ENCODE measurements around the gene PADI4.
"Not testable (repeated sequence)": the region's sequence is repeated elsewhere in the genome, so short reads cannot be mapped to it uniquely, and the experiment has no call there.

PADI4 gene

DNA sequence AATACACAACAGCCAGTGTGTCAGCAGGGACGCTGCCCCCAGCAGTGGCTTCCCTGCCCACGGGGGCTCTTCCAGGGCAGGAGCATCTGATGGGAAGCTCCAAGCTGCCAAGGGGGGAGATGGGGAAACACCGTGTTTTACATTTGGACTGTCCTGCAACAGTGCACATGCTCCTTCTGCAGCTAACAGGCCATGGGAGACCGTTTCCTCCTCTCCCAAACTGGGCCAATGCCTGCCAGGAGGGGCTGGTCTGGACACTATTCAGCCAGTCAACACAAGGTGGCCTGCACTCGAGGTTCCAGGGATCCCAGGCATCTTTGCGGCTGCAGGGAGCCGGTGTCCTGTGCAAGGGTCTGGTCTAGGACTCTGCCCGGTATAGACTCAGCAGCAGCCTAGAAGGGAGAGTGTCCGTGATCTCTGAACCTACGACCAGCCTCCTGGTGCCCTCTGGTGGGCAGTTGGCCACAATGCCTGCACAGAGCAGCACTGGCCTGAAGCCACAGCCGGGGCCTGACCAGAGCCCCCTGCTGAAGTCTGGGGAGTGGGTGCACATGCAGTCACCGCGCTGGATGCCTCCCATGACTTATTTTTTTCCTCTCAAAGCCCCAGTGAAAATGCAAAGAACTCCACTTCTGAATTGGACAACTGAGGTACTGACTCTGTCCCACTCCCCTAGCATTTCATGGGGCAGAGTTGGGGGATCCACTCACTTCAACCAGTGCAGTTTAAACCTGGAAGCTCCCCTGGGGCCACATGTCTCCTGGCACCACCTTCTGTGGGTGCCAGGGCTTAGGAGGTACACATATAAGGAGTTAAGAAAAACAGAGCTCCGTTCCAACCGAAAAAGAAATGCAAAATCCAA lies 98.1 kb downstream of the PADI4 start:
- Histone ChIP-seq H3K4me2 (ENCODE audit: low read length) (no peak overlapping the region), H3K4me1 (ENCODE audit: low read length) (peaks cover 5% of the 10 kb centered on the region), H3K27ac (ENCODE audit: low read length) (no peak overlapping the region), H3K36me3 (replicated peaks; ENCODE audit: low read depth, low read length) (peaks cover 14% of the 10 kb centered on the region), H3K4me3 (ENCODE audit: low read length) (no peak overlapping the region), H3K79me2 (ENCODE audit: low read length) (peaks cover 9% of the 10 kb centered on the region; the same call in 1 of the 2 replicates), H3K27me3 (ENCODE audit: low read depth, low read length) (no peaks in the 10 kb centered on the region), H2AFZ (ENCODE audit: low read depth, low read length) (no peak overlapping the region), H3K9ac (ENCODE audit: low read length) (no peak overlapping the region), H4K20me1 (ENCODE audit: insufficient read depth, low read length) (peaks cover 16% of the 10 kb centered on the region), H3K9me3 (ENCODE audit: insufficient read depth, low read length) (no peaks in the 10 kb centered on the region)
- TF ChIP-seq EZH2phosphoT487 (IDR thresholded peaks at IDR 0.05; ENCODE audit: low read depth) = no peak
- TF ChIP-seq, protein P1, sequence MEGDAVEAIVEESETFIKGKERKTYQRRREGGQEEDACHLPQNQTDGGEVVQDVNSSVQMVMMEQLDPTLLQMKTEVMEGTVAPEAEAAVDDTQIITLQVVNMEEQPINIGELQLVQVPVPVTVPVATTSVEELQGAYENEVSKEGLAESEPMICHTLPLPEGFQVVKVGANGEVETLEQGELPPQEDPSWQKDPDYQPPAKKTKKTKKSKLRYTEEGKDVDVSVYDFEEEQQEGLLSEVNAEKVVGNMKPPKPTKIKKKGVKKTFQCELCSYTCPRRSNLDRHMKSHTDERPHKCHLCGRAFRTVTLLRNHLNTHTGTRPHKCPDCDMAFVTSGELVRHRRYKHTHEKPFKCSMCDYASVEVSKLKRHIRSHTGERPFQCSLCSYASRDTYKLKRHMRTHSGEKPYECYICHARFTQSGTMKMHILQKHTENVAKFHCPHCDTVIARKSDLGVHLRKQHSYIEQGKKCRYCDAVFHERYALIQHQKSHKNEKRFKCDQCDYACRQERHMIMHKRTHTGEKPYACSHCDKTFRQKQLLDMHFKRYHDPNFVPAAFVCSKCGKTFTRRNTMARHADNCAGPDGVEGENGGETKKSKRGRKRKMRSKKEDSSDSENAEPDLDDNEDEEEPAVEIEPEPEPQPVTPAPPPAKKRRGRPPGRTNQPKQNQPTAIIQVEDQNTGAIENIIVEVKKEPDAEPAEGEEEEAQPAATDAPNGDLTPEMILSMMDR (IDR thresholded peaks at IDR 0.05; ENCODE audit: low read depth, low read length) = peak; percentile 54

DNA sequence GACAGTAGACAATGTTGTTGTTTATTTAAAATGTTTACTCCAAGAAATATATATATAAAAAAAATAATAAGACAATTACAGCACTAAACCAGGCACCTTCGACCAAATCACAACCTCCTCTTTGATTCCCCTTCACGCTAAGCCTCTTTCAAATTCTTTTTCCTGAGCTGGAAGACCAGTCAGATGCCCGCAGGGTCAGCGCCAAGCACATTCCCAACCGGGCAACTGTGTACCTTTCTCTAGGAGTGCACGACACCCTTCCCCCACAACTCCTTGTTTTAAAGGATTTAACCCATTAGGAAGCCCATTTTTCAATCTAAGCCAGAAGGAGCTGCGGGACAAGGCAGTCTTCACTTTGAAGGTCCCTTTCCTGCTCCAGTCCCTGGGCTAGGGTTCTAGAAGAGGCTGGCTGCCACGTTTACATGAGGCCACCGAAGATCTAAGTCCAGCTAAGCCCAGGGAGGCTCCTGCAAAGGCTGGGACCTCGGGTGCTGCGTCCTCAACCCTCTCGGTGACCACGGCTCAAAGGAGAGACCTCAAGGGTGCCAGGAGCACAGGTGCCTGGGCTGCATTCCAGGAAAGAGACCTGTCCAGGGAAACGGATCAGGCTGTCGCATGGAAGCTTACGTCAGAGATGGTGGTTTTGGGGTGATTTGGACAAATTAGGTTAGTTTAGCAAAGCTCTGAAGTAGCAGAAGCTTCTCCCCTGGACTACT lies 98.9 kb downstream of the PADI4 start:
- not testable (repeated sequence) for H3K4me3 ChIP-seq (ENCODE audit: low read length); H3K9ac ChIP-seq (ENCODE audit: low read length); H3K9me3 ChIP-seq (ENCODE audit: insufficient read depth, low read length); H3K79me2 ChIP-seq (ENCODE audit: low read length); H3K27me3 ChIP-seq (ENCODE audit: low read depth, low read length); H3K4me2 ChIP-seq (ENCODE audit: low read length); H3K27ac ChIP-seq (ENCODE audit: low read length); H2AFZ ChIP-seq (ENCODE audit: low read depth, low read length)
- Histone ChIP-seq H3K36me3 (replicated peaks; ENCODE audit: low read depth, low read length) (peaks cover 19% of the 10 kb centered on the region), H4K20me1 (ENCODE audit: insufficient read depth, low read length) (peaks cover 24% of the 10 kb centered on the region), H3K4me1 (ENCODE audit: low read length) (peaks cover 13% of the 10 kb centered on the region)

DNA sequence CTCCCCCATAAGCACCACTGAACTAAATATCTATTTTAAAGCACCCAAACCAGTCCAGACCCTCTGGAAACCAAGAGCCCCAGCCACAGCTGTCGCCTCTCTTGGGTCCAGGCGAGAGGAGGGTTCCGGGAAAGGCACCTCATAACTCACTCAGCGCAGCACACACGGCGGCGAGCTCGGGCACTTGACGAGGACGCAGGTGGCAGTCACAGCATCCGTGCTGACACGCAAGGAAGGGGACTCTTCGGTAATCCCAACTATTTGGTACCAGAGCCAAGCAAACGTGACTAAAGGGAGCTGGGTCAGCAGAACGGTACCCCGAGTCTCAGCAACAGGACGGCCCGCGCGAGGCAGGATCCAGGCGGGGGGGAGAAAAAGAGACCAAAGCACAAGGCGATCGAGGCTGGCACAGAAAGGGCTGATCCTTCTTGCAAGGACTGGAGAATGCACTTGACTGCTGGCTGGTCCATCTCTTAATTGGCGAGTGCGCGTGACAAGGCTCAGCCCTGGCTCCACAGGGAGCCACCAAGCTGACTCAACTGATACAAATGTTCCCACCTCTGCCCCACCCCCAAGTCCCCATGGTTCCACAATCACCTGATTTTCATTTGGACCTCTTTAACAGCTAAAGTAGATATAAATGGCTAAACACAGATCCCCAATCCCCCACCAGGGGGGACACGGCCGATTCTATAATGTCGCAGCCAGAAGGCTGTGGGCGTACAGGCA lies 100.0 kb downstream of the PADI4 start:
- peaks cover 23% of the 10 kb centered on the region for H3K4me1 ChIP-seq (ENCODE audit: low read length)
- H3K27me3 ChIP-seq (ENCODE audit: low read depth, low read length); H3K27ac ChIP-seq (ENCODE audit: low read length); H3K79me2 ChIP-seq (ENCODE audit: low read length); H3K9ac ChIP-seq (ENCODE audit: low read length); H3K4me2 ChIP-seq (ENCODE audit: low read length); H3K4me3 ChIP-seq (ENCODE audit: low read length); H2AFZ ChIP-seq (ENCODE audit: low read depth, low read length); H3K9me3 ChIP-seq (ENCODE audit: insufficient read depth, low read length): not testable (repeated sequence)
- H4K20me1 ChIP-seq (ENCODE audit: insufficient read depth, low read length) = peaks cover 34% of the 10 kb centered on the region
- H3K36me3 ChIP-seq (replicated peaks; ENCODE audit: low read depth, low read length) = peaks cover 27% of the 10 kb centered on the region

DNA sequence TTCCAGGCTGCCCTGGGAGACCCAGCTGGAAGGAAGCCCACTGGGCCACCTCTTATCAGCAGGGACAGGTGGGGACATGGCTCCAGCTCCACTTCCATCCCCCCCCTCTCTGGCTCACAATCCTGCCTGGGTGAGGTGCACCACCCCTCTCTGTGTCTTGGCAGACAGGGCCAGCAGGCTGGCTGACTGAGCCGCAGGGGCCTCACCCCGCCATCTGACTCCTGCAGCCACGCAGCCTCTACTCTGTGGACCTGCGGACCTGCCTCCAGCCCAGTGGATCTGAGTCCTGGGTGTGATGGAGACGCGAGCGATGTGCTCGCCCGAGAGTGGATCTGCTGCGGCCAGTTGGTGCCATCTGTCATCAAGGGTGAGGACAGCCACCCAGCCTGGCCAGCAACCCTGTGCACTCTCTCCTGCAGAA lies 101.4 kb downstream of the PADI4 start:
- H3K79me2 ChIP-seq (ENCODE audit: low read length) = peaks cover 9% of the 10 kb centered on the region; the same call in 1 of the 2 replicates
- H3K4me1 ChIP-seq (ENCODE audit: low read length) = peaks cover 33% of the 10 kb centered on the region
- H3K9me3 ChIP-seq (ENCODE audit: insufficient read depth, low read length) = no peaks in the 10 kb centered on the region
- H2AFZ ChIP-seq (ENCODE audit: low read depth, low read length) = no peak overlapping the region
- H4K20me1 ChIP-seq (ENCODE audit: insufficient read depth, low read length) = peaks cover 39% of the 10 kb centered on the region
- TF ChIP-seq, protein P1 (IDR thresholded peaks at IDR 0.05; ENCODE audit: low read depth, low read length) = no peak
- no peak for TF ChIP-seq EZH2phosphoT487 (IDR thresholded peaks at IDR 0.05; ENCODE audit: low read depth)
- H3K4me2 ChIP-seq (ENCODE audit: low read length) = no peak overlapping the region
- H3K27ac ChIP-seq (ENCODE audit: low read length) = no peak overlapping the region
- H3K27me3 ChIP-seq (ENCODE audit: low read depth, low read length) = no peaks in the 10 kb centered on the region
- H3K36me3 ChIP-seq (replicated peaks; ENCODE audit: low read depth, low read length) = peaks cover 31% of the 10 kb centered on the region
- H3K4me3 ChIP-seq (ENCODE audit: low read length) = no peak overlapping the region
- H3K9ac ChIP-seq (ENCODE audit: low read length) = no peak overlapping the region
